GM21423 (cell line): ENCODE results near the gene COL19A1.
"Not testable (repeated sequence)": the region's sequence is repeated elsewhere in the genome, so short reads cannot be mapped to it uniquely, and the experiment has no call there.

Source experiments
- ATAC-seq: cut with Tn5 transposase; IDR thresholded peaks from one replicate; pipeline ENCODE4 v1.9.1; 2021; ENCODE audit warnings: mild to moderate bottlenecking, moderate library complexity; ENCODE audit not compliant: unreplicated experiment

Gene COL19A1

DNA sequence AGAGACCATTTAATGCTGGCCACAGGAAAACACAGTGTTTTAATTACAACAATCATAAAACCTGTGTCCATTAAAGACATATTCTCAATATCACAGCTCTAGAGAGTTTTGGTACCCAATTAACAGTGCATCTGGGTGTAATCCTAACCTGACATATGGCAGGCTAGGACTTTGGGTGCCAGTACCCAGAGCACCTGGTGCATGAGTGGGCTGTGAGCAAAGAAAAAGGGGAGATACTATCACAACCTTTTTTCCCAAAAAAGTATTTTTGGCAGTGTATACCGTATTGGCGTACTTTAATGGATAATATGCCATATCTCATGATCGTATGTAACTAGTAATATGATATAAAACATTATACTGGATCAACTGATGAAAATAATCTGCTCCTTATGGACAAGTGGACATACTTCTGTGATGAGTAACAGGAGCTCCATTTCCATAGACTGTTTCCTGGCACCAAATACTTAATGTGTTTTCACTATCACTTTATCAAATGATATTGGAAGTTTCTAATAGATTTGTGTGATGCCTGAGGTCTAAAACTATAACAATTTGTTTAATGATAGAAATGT lies 91.7 kb downstream of the COL19A1 start:
- no peak for ATAC-seq

DNA sequence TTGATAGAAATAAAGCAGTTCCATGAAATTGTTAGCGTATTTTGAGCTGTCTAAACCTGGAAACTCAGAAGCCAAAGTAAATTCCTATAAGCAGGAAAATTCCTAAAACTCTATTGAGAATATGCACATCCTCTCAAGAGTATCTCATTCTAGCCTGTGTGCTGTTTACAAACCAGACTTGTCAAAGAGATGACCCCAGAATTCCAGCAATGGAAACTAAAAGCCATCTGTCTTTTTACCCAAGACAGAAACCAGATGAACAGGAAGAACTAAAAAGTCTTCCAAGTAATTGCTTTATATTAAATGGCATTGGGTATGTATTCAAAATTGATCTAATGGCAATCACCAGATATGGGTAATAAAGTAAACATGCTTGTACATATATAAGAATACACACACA lies 92.6 kb downstream of the COL19A1 start:
- no peak for ATAC-seq

DNA sequence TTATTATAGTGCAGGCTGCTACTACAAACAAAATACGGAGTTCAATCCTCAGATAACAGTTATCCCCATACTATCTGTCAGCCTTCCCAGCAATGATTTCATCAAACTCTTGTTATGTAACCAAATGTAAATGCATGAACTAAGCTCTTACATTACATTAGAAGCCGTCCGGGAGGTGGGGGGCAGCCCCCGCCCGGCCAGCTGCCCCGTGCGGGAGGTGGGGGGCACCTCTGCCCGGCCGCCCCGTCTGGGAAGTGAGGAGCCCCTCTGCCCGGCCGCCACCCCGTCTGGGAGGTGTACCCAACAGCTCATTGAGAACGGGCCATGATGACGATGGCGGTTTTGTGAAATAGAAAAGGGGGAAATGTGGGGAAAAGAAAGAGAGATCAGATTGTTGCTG lies 99.6 kb downstream of the COL19A1 start:
- ATAC-seq, result not testable (repeated sequence)

DNA sequence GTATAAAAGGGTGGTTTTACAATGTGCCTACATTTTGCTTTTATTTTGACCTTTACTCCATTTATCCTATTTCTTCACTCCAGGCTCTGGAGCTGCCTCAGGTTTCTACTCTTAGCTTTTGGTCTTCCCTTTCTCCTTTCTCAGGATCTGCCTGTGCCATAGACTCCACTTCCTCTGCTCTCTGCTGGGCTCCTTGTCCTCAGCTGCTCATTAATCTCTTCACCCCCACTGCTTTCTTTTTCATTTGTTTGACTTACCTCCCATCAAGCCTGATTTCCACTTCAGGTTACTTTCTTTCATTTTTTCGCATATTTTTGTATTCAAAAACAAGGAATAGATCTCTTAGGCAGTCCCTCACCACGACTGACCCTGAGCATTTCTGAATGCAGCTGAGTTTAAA lies 106.8 kb downstream of the COL19A1 start:
- ATAC-seq, result no peak

DNA sequence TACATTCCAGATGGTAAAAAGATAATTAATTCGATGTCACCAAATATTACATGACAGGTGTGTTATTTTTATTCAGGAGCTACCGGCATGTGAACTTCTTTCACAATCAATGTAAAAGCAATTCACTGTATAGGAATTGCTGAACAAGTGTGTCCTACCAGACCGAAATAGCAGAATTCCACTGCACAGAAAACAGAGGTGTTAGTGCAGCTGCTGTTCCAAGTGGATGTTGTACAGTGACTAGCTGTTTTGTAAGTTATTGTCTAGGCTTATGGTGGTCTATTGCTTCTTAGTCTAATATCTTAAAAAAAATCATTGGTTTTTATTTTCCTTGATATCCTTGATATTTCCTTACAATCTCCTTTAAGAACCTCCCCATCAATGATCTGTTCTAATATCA lies 107.4 kb downstream of the COL19A1 start:
- ATAC-seq, result no peak

DNA sequence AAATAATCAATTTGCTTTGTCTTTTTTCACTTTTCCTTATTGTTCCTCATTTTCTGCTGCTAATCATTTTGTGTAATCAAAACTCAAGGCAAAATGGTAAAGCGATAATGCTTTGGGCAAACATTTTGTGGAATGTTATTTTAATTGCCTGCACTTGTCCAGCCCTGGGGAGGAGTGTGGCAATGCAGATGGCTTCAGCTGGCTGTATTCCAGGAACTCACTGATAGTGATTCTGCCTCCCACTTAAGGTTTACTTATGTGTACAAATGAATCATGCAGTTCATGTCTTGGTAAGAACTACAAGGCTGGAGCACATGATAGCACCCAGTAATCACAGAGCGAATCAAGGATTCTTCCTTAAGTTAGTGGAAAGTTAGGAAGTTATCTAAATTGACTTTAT lies 107.8 kb downstream of the COL19A1 start:
- ATAC-seq, result no peak

DNA sequence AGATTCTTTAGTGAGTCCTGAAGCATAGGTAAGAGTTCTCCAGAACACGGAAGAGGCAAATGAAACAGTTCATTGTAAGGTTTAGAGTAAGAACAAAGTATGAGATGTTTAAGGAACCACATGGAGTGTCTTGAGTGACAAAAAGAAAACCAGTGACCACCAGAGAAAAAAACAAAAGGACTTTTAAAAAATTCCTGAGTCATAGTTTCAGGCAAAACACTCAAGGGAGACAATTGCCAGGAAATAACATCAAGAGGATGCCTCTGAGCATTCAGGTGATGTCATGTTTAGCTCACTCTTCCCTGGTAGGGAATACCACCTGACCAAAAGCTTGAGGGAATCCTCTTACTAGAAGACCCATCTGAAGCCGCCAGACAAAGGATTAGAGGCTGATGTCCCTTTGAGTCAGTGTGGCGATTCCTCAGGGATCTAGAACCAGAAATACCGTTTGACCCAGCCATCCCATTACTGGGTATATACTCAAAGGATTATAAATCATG lies 110.3 kb downstream of the COL19A1 start:
- ATAC-seq, result no peak

DNA sequence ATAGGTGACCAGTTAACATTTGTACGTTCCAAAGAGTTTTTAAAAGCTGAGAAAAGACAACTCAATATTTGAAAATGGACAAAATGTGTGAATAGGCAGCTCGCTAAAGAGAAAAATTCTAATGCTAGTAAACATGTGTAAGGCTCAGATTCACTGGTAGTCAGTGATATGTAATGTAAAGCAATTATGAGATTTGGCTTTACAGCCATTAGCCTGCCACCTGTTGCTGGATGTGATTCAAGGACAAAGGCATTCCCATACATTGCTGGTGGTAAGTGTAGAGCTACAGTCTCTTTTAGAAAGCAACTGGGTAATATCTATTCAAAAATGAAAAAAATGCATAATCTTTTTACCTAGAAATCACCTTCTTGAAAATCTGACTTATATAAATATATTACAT lies 114.3 kb downstream of the COL19A1 start:
- ATAC-seq, result no peak

DNA sequence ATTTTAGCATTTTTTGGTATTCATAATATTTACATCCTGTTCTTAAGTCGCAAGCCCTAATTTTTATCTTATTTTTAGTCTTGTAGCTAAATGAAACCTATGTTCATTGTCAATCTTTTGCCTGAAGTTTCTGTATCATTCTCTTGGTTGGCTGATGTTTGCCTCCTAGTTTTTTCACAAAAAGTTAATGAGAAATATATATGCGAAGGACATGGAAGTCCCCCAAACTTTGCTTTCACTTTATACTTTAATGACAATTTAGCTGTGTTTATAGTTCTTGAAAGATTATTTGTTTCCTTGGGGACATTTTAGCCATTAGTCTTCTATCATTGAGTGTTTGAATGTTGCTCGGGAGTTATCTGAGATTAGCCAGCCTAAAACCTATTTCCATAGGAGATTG lies 118.2 kb downstream of the COL19A1 start:
- no peak for ATAC-seq

DNA sequence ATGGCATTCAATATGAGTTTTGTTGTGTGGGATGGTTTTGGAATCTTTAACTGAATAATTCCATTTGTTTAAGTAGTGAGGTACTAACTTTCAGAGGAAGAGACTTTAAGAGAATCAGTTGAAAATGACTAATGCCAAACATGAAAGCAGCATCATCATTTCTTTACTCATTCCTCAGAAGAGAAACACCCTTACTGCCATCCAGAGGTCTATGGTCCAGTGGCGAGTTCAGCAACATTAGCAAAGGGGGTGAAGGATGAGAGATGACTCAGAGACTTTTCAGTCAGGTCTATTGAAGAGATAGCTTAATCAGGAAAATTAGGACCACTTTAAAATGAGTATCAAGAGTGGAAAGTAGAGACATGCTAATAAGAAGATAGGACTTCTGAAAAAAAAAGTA lies 118.8 kb downstream of the COL19A1 start:
- ATAC-seq, result peak; percentile 58

DNA sequence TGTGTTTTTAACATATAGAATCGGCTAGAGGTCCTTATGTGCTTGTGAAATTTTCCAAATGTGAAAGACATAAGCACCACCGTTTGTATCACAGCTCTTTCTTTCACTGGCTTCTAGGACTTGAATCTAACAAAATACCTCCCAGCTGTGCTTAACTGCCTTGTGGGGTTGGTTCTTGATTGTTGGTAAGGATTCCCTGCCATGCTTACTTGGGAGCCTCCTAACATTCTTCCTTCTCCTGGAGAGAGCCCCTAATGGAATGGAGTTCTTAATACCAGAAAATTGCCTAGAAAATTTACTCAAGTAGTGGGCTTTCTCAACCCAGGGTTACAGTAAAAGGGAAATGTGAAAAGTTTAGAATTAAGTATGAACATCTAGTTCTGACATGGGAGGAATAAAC lies 121.2 kb downstream of the COL19A1 start:
- no peak for ATAC-seq

DNA sequence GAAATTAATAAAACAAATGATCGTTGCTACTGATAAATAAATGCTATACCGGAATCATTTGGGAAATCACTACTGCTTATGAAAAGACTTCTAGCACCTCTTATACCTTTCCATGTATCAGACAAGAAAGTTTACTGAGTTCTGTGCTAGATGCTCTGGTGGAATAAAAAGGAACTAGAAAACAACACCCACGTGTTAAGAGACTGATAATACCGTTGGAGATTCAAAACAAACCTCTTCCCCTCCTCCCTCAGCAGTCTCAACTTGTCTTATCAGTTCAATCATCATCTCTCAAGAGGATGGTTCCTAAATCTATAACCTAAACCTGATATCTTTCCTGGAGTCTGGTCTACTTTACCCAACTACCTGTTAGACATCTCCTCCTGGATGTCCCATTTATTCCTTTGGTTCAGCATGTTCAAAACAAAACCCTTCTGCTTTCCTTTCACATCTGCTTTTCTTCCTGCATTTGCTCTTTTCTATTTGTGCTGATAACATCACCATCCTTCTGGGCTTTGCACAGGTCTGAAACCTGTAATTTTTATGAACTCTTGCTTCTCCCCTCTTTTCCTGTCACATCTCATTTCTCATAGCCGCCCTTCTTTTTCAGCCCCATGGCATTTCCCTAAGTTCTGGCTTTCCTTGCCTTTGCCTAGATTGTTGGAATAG lies 122.2 kb downstream of the COL19A1 start:
- no peak for ATAC-seq

DNA sequence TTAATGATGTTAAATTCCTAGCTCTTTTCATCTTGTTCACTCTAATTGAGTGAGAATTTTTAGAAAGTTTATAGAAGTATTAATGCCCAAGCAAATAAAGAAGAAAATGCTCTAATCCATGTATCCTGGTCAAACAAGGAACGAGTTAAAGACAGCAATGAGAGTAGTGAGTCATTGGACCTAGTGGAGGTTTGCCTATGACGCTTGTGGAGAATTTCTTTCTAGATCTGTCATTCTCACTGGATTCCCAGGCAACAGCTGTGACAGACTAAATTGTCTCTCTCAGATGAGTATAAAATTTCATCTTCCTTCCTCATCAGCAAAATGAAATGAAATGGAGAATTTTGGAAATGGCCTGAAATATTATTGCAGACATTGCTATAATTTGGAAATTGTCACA lies 127.9 kb downstream of the COL19A1 start:
- no peak for ATAC-seq

DNA sequence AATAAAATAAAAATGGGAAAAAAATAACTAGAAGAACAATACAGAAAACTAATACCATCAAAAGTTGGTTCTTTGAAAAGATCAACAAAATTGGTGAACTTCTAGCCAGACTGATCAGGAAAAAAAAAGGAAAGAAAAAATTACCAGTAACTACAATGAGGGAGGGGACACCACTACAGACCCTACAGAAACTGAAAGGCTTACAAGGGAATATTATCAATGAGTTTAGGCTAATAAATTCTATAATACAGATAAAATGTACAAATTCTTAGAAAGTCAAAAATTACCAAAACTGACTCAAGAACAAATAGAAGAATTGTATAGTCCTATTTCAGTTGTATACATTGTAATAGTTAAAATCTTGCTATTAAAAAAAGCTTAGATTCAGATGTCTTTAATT lies 141.8 kb downstream of the COL19A1 start:
- ATAC-seq, result no peak

DNA sequence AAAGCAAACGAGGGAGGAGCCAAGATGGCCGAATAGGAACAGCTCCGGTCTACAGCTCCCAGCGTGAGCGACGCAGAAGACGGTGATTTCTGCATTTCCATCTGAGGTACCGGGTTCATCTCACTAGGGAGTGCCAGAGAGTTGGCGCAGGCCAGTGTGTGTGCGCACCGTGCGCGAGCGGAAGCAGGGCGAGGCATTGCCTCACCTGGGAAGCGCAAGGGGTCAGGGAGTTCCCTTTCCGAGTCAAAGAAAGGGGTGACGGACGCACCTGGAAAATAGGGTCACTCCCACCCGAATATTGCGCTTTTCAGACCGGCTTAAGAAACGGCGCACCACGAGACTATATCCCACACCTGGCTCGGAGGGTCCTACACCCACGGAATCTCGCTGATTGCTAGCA lies 144.0 kb downstream of the COL19A1 start:
- not testable (repeated sequence) for ATAC-seq

DNA sequence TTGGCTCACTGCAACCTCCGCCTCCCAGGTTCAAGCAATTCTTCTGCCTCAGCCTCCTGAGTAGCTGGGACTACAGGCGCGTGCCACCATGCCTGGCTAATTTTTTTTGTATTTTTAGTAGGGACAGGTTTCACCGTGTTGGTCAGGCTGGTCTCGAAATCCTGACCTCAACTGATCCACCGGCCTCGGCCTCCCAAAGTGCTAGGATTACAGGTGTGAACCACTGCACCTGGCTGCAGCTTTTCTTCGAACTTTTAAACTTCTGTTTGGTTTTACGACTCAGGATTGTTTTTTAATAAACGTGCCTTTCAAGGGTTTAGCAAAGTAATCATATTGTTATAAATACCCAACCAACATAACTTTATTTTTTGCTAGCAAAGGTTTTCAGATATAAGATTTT lies 156.8 kb downstream of the COL19A1 start:
- ATAC-seq, result not testable (repeated sequence)

DNA sequence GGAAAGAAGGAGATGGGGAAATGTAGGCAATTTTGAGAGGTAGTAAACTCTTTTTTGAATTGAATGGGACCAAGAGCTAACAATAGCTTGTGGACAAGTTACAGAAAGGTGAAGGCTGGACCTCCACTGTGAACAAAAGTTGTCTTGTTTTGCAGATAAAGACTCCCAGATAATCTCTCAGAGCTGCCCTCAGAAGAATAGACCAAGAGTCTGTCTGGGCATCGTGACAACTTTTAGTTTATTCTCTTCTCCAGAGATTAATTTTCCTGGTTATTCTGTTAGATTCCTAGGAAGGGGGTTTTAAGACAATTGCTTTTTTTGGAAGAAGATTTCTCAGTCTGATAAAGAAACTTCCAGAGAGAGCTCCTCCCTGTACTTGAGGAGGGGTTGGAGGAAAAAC lies 161.9 kb downstream of the COL19A1 start:
- no peak for ATAC-seq

DNA sequence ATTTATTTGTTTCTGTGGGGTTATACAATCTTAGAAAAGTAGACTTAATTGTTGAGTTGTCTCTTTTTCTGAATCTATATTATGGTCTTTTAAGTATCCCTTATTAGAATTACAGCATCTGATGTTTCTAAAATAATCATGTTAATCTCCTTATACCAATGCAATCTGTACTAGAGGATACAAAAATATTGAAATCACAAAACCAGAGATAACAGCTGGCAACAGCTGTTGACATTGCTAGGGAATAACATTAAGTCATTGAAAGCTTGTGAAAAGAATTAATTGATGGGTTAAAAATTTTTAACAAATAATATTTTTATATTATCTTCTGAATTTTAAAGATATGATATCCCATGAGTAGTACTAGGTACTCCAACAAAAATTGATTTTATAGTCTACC lies 162.6 kb downstream of the COL19A1 start:
- ATAC-seq, result no peak

DNA sequence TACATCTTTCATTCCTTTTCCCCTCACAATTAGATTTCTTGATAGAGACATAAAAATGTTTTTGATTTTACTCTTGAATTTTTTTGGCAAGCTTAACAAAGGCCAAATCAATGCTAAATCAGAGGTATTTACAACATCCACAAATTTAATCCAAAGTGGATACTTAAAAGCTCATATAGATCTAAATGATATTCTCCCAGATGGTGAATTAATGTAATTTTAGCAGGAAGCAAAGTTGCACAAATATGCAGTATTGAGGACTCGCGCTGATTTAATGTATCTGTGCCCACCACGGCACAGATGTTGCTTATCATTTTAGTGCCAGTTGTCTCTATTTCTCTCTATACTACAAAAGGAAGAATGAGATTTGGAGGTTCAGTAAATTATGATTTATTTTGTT lies 167.4 kb downstream of the COL19A1 start:
- ATAC-seq, result no peak

DNA sequence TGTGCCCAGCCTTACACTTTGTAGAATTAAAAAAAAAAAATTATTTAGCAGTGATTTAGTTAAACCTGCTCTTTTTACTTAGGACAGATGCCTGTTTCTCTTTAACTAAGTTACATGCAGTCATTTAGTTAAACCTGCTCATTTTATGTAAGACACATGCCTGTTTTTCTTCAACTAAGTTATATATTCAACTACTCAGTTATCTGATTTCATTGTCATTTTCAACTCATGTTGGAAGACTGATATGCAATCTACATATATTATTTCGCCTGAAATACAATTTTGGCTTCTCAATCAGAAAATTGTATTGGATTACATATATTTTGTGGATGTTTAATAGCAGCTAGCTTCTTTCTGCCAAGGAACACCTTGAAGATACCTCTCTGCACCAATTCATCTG lies 171.1 kb downstream of the COL19A1 start:
- no peak for ATAC-seq

DNA sequence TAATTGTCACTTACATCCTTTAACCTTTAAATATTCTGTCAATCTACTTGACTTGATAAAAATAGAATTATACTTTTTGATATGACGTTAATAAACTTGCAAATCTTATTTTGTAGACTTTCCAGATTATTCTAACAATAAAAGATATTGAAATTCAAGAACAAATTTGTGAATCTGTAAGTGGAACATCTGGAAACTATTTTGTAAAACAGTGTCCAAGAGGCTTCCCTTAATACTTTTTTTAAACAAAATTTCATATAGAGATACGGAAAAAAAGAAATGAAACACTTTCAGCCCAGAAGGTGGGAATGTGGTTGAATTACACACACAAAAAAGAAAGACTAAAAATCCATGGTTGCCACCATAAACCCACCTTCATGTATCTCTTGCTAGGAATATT lies 174.4 kb downstream of the COL19A1 start:
- ATAC-seq, result no peak

DNA sequence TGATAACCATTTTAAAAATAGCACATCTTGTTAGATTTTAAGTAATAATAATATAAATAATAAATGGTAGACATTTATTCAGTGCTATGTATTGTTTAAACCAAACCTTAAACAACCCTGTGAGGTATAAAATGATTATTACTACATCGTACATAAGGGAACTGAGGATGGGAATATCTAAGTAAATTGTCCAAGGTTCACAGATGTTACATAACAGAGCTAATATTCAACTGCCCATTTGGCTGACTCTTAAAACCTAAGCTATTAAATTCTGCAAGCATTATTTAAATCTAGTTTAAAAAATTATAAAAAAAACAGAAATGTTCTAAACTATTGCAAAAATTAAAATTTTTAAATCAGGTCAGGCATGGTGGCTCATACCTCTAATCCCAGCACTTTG lies 175.1 kb downstream of the COL19A1 start:
- ATAC-seq, result no peak

DNA sequence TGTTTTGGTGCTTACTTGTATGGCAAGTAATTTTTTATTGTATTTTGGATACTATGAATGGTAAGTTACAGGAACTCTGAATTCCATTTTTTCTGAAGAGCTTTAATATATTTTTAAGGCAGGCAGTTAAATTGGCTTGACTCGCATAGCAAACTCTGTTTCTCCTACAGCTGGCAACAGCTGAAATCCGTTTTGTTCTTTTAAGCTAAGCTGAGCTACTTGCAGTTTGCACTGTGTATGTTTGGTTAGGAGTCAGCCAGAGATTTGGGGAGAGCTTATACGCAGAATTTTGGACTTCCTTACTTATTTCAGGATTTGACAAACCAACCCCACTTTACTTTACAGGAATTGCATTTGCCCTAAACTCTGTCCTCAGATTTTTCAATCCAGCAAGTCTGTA lies 179.1 kb downstream of the COL19A1 start:
- ATAC-seq, result no peak
